ENCODE results near the gene SLC17A6.

DNA sequence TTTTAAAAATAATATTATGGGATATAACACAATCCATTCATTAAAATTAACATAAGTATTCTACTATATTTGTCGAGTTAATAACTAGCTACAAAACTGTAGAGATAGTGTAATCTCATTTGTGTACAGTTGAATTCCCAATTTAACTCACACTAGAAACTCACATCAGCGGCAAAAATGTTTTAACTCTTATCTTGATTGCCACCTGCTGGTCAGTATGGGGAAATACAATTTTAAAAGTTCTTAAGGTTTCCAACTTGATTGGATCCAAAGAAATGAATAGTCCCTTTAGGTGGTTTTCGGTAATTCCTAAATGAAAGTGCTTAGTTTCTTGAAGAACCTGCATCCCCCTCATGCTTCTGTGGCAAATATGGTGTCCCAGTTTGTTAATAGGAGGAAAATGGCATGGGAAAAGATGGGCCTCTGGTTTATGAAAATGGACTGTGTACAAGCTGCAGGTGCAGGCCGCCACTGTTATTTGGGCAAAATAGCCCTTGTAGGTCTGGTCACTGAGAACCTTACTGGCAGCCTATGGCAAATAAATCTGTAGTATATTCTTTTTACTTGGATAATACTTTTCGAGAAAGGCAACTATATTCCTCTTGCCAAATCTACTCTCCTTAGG lies 33.7 kb upstream of the SLC17A6 start:
- TF ChIP-seq CTCF (conservative IDR thresholded peaks at IDR 0.05; ENCODE audit: low read depth, low read length) (peak; percentile 67), EZH2 (IDR thresholded peaks at IDR 0.05; ENCODE audit: borderline replicate concordance, low read depth, low read length, poor library complexity, severe bottlenecking) (no peak)
